Naive thymus-derived CD4-positive, alpha-beta T cell (primary cell): ENCODE data around the gene CHURC1. TPM values are rescaled to one million over a fixed set of nuclear protein-coding genes. Genes with fewer than 3 reads are reported as not detected.

Experiments
- ATAC-seq: fragments of 150-1000 bp; cut with Tn5 transposase; 2 replicates; pipeline ENCODE4 v1.10.0; 2021; ENCODE audit warnings: mild to moderate bottlenecking, moderate library complexity
- CTCF ChIA-PET: fragments of 350-600 bp; sonication (Branson Sonifier 250); formaldehyde crosslinking; loops from one replicate; lab custom pipeline; 2021; ENCODE audit warnings: antibody characterized with exemption; lab: Charles Lee
- POLR2A ChIA-PET: fragments of 350-600 bp; sonication (Branson Sonifier 250); formaldehyde crosslinking; loops from one replicate; lab custom pipeline; 2021; ENCODE audit warnings: antibody characterized with exemption, inconsistent platforms; lab: Charles Lee
- DNase-seq, 9 donors: peaks; one replicate each; pipeline versions ENCODE4 v3.0.0 to v3.0.0-alpha.2; 2020 to 2022; ENCODE audit warnings: mixed read lengths in 1 of 9
- H3K27ac ChIP-seq: one replicate; pipeline ENCODE4 v1.7.0; 2013; ENCODE audit warnings: mild to moderate bottlenecking, low read depth, low read length, moderate library complexity
- H3K27me3 ChIP-seq, 2 donors: one replicate each; pipeline ENCODE4 v1.7.0; 2013; ENCODE audit warnings: low read length in 2 of 2, mild to moderate bottlenecking in 2 of 2, moderate library complexity in 2 of 2; ENCODE audit not compliant: control insufficient read depth in 2 of 2, insufficient read depth in 2 of 2
- H3K36me3 ChIP-seq, 3 experiments: 1 replicate in 2 of 3; 2 replicates in 1 of 3; pipeline ENCODE4 v1.7.0; 2013; ENCODE audit warnings: low read length in 3 of 3, mild to moderate bottlenecking in 3 of 3, moderate library complexity in 1 of 3; ENCODE audit not compliant: insufficient read depth in 3 of 3, control insufficient read depth in 2 of 3
- H3K4me1 ChIP-seq, 2 donors: one replicate each; pipeline ENCODE4 v1.7.0; 2013; ENCODE audit warnings: low read length in 2 of 2, mild to moderate bottlenecking in 2 of 2, moderate library complexity in 1 of 2; ENCODE audit not compliant: control insufficient read depth in 2 of 2, insufficient read depth in 2 of 2
- H3K4me3 ChIP-seq: 2 replicates; pipeline ENCODE4 v1.7.0; 2013; ENCODE audit warnings: mild to moderate bottlenecking, low read length
- H3K9me3 ChIP-seq, 3 experiments: 1 replicate in 2 of 3; 2 replicates in 1 of 3; pipeline ENCODE4 v1.7.0; 2013; ENCODE audit warnings: low read length in 3 of 3; ENCODE audit not compliant: control insufficient read depth in 2 of 3
- H3K27ac Mint-ChIP-seq, 9 donors: one replicate each; pipeline ENCODE4 v1.8.0; 2020 to 2022; ENCODE audit warnings: mixed read lengths in 9 of 9, mild to moderate bottlenecking in 8 of 9, moderate library complexity in 5 of 9, inconsistent platforms in 2 of 9
- H3K27me3 Mint-ChIP-seq, 5 donors: one replicate each; pipeline ENCODE4 v1.8.0; 2021 to 2022; ENCODE audit warnings: mixed read lengths in 5 of 5, mild to moderate bottlenecking in 1 of 5
- H3K36me3 Mint-ChIP-seq, 5 donors: one replicate each; pipeline ENCODE4 v1.8.0; 2020 to 2022; ENCODE audit warnings: mixed read lengths in 5 of 5, mild to moderate bottlenecking in 3 of 5, inconsistent platforms in 1 of 5
- H3K4me1 Mint-ChIP-seq, 7 donors: one replicate each; pipeline ENCODE4 v1.8.0; 2020 to 2022; ENCODE audit warnings: mixed read lengths in 7 of 7, mild to moderate bottlenecking in 3 of 7, inconsistent platforms in 1 of 7
- H3K4me3 Mint-ChIP-seq, 10 donors: one replicate each; pipeline ENCODE4 v1.8.0; 2020 to 2022; ENCODE audit warnings: mild to moderate bottlenecking in 10 of 10, mixed read lengths in 10 of 10, moderate library complexity in 6 of 10, inconsistent platforms in 2 of 10
- H3K9me3 Mint-ChIP-seq, 11 donors: one replicate each; pipeline ENCODE4 v1.8.0; 2020 to 2022; ENCODE audit warnings: mixed read lengths in 11 of 11, mild to moderate bottlenecking in 4 of 11, inconsistent platforms in 1 of 11, moderate library complexity in 1 of 11
- intact Hi-C, 2 donors: fragments of 100-400 bp; cut with micrococcal nuclease; formaldehyde crosslinking; loops; one replicate each; pipeline ENCODE4 v1.15.1; 2023
- polyA plus RNA-seq, 2 donors: library from polyadenylated mRNA; unstranded; fragments of 300-500 nt; fragmentation: Illumina TruSeq; gene quantifications; one replicate each; pipeline ENCODE4 v1.2.3, GENCODE V29; 2021
- total RNA-seq, 6 experiments: library from RNA in 5 of 6; stranded (reverse) in 5 of 6; gene quantifications; 1 replicate in 5 of 6; 2 replicates in 1 of 6; pipeline ENCODE4 v1.2.3 and lab custom pipeline; 2021 to 2026

CHURC1 gene
- total and polyA plus RNA-seq, 7 experiments from 2014 or later = 71.9 to 204 (median 108) TPM

- intact Hi-C loops = loop anchor here in 1 of 2 donors (2.0 kb wide), 1 partner anchor 58 kb away; the partner anchor contains the start of gene RAB15
- Histone ChIP-seq H3K27ac (peak overlapping the region; percentile 99), H3K27me3 (no peaks in the 10 kb centered on the region), H3K4me1 (peaks cover 33 to 41% of the 10 kb centered on the region in 2 donors), H3K36me3 (peaks cover 0 to 4% (median 0%) of the 10 kb centered on the region in 3 experiments), H3K9me3 (no peaks in the 10 kb centered on the region), H3K4me3 (peak overlapping the region; percentile 96)
- H3K4me1 Mint-ChIP-seq = peaks cover 46 to 66% (median 57%) of the 10 kb centered on the region in 7 donors
- peak overlapping the region; percentile 93 to 99 (median 97) for H3K27ac Mint-ChIP-seq
- CTCF ChIA-PET = interaction anchor here (0.9 to 1.6 kb wide), 4 partner anchors 10 to 26 kb away, joined by 3 to 6 read pairs (median 4); no protein-coding TSS in a partner anchor
- peaks cover 0 to 8% (median 0%) of the 10 kb centered on the region in 5 donors for H3K27me3 Mint-ChIP-seq
- H3K9me3 Mint-ChIP-seq = peaks cover 0 to 3% (median 0%) of the 10 kb centered on the region in 11 donors
- no peak for ATAC-seq
- H3K4me3 Mint-ChIP-seq = peak overlapping the region; percentile 87 to 97 (median 92)
- H3K36me3 Mint-ChIP-seq = peaks cover 0 to 27% (median 23%) of the 10 kb centered on the region in 5 donors
- no peak for DNase-seq
- POLR2A ChIA-PET = interaction anchor here (0.6 to 3.3 kb wide), 22 partner anchors 11 to 1593 kb away, joined by 3 to 86 read pairs (median 4); partner anchors contain the start of genes FNTB, GPHN, GPX2 and MAX
These were observed 772 bp downstream of the CHURC1 start for GRCh38 chr14:64915029-64915424.

- ATAC-seq (no peak), DNase-seq (no peak)
- H3K4me3 ChIP-seq = peak overlapping the region; percentile 96
- intact Hi-C loops = loop anchor here in 1 of 2 donors (2.0 kb wide), 1 partner anchor 57 kb away; the partner anchor contains the start of gene RAB15
- CTCF ChIA-PET = interaction anchor here (1.3 to 1.6 kb wide), 2 partner anchors 9 to 24 kb away, joined by 5 to 6 read pairs; no protein-coding TSS in a partner anchor
- peak overlapping the region in 8 of 9 donors; percentile 44 to 99 (median 96) for H3K27ac Mint-ChIP-seq
- POLR2A ChIA-PET = interaction anchor here (0.8 to 3.3 kb wide), 7 partner anchors 11 to 497 kb away, joined by 3 to 86 read pairs (median 16); partner anchors contain the start of genes FNTB and FUT8
- H3K36me3 ChIP-seq = peaks cover 0 to 4% (median 0%) of the 10 kb centered on the region in 3 experiments
- H3K27me3 ChIP-seq = no peaks in the 10 kb centered on the region
- no peaks in the 10 kb centered on the region for H3K9me3 ChIP-seq
- H3K36me3 Mint-ChIP-seq = peaks cover 0 to 34% (median 30%) of the 10 kb centered on the region in 5 donors
- no peak overlapping the region for H3K27ac ChIP-seq
- H3K4me1 Mint-ChIP-seq = peaks cover 53 to 74% (median 64%) of the 10 kb centered on the region in 7 donors
- peaks cover 0 to 5% (median 0%) of the 10 kb centered on the region in 5 donors for H3K27me3 Mint-ChIP-seq
- peaks cover 33 to 41% of the 10 kb centered on the region in 2 donors for H3K4me1 ChIP-seq
- peak overlapping the region; percentile 87 to 97 (median 92) for H3K4me3 Mint-ChIP-seq
- peaks cover 0 to 3% (median 0%) of the 10 kb centered on the region in 11 donors for H3K9me3 Mint-ChIP-seq
These were observed 1.5 kb downstream of the CHURC1 start for GRCh38 chr14:64915797-64916196.

DNA sequence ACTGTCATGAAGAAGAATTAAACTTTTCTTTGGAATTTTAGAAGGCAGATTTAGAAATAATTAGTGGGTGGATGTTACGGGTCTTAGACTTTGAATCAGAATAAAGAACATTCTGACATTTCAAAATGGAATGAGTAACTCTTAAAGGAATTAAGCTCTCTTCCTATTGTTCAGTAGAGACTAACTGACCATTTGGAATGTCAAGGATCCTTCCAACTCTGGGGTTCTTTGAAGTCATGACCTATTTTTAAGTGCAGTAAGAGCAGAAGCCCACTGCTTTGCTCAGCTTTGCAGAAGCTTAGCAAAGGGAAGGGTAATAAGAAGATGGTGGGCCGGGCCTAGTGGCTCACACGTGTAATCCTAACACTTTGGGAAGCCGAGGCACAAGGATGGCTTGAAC is 4.0 kb downstream of the CHURC1 start:
- DNase-seq = no peak
- Histone ChIP-seq H3K4me3 (no peak overlapping the region), H3K36me3 (peaks cover 0 to 4% (median 0%) of the 10 kb centered on the region in 3 experiments), H3K4me1 (peaks cover 42 to 51% of the 10 kb centered on the region in 2 donors), H3K9me3 (no peaks in the 10 kb centered on the region), H3K27ac (peak overlapping the region; percentile 1), H3K27me3 (no peaks in the 10 kb centered on the region)
- ATAC-seq = no peak
- H3K36me3 Mint-ChIP-seq = peaks cover 0 to 46% (median 42%) of the 10 kb centered on the region in 5 donors
- peak overlapping the region in 9 of 10 donors; percentile 49 to 73 (median 60) for H3K4me3 Mint-ChIP-seq
- H3K27me3 Mint-ChIP-seq = peaks cover 0 to 2% (median 0%) of the 10 kb centered on the region in 5 donors
- CTCF ChIA-PET = no interaction called here
- peaks cover 60 to 85% (median 78%) of the 10 kb centered on the region in 7 donors for H3K4me1 Mint-ChIP-seq
- peak overlapping the region in 6 of 9 donors; percentile 24 to 95 (median 62) for H3K27ac Mint-ChIP-seq
- POLR2A ChIA-PET = interaction anchor here (0.6 to 1.4 kb wide), 3 partner anchors 9 to 429 kb away, joined by 3 to 8 read pairs (median 5); no protein-coding TSS in a partner anchor
- peaks cover 0 to 7% (median 0%) of the 10 kb centered on the region in 11 donors for H3K9me3 Mint-ChIP-seq
- intact Hi-C loops = no loop called here

GRCh38 chr14:64919215-64919614 is 5.0 kb downstream of the CHURC1 start:
- intact Hi-C loops = no loop called here
- ChIA-PET CTCF (no interaction called here), POLR2A (interaction anchor here (0.7 to 1.6 kb wide), 3 partner anchors 9 to 66 kb away, joined by 3 to 4 read pairs (median 3); no protein-coding TSS in a partner anchor)
- Histone ChIP-seq H3K36me3 (peaks cover 0 to 8% (median 0%) of the 10 kb centered on the region in 3 experiments), H3K9me3 (no peaks in the 10 kb centered on the region), H3K4me3 (no peak overlapping the region), H3K27me3 (no peaks in the 10 kb centered on the region), H3K4me1 (peaks cover 42 to 47% of the 10 kb centered on the region in 2 donors), H3K27ac (no peak overlapping the region)
- Mint-ChIP-seq H3K27ac (peak overlapping the region in 5 of 9 donors; percentile 42 to 95 (median 75)), H3K27me3 (no peaks in the 10 kb centered on the region), H3K4me3 (peak overlapping the region in 4 of 10 donors; percentile 60 to 71 (median 62)), H3K36me3 (peaks cover 0 to 50% (median 47%) of the 10 kb centered on the region in 5 donors), H3K4me1 (peaks cover 55 to 87% (median 79%) of the 10 kb centered on the region in 7 donors), H3K9me3 (peaks cover 0 to 7% (median 0%) of the 10 kb centered on the region in 11 donors)
- ATAC-seq = no peak
- DNase-seq = no peak

GRCh38 chr14:64919618-64920017 is 5.4 kb downstream of the CHURC1 start:
- H3K27me3 Mint-ChIP-seq = no peaks in the 10 kb centered on the region
- H3K36me3 ChIP-seq = peaks cover 0 to 8% (median 0%) of the 10 kb centered on the region in 3 experiments
- ChIA-PET CTCF (interaction anchor here (0.7 kb wide), 1 partner anchor 240 kb away, joined by 4 read pairs; no protein-coding TSS in a partner anchor), POLR2A (interaction anchor here (0.6 to 1.6 kb wide), 3 partner anchors 10 to 16 kb away, joined by 3 to 4 read pairs (median 3); no protein-coding TSS in a partner anchor)
- H3K9me3 ChIP-seq = no peaks in the 10 kb centered on the region
- DNase-seq (no peak), ATAC-seq (no peak)
- H3K4me1 ChIP-seq = peaks cover 45 to 47% of the 10 kb centered on the region in 2 donors
- no peak overlapping the region for H3K27ac ChIP-seq
- H3K4me3 Mint-ChIP-seq = peak overlapping the region in 5 of 10 donors; percentile 18 to 63 (median 44)
- H3K27me3 ChIP-seq = no peaks in the 10 kb centered on the region
- H3K27ac Mint-ChIP-seq = peak overlapping the region in 4 of 9 donors; percentile 65 to 89 (median 78)
- H3K4me1 Mint-ChIP-seq = peaks cover 57 to 90% (median 82%) of the 10 kb centered on the region in 7 donors
- H3K4me3 ChIP-seq = no peak overlapping the region
- H3K36me3 Mint-ChIP-seq = peaks cover 0 to 50% (median 50%) of the 10 kb centered on the region in 5 donors
- H3K9me3 Mint-ChIP-seq = peaks cover 0 to 7% (median 0%) of the 10 kb centered on the region in 11 donors
- intact Hi-C loops = loop anchor here in 1 of 2 donors (10.0 kb wide), 1 partner anchor 1055 kb away; no protein-coding TSS in a partner anchor

DNA sequence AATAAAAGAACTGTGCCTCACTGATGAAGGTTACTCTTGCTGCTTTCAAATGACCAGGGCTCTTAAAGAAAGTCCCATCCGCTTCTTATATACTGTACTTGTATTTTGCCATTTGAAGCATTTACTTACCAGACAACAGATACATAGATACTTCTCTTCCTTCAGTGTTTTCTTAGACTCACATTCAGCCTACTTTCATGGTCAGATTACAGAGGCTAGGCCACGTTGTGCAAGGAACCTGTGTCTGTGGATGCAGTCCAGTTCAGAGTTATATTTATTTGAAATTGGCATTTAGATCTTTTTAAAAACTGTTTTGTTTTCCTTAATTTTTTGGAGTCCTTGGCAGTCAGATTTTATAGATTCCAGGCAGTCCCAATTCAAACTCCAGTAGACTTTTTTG is 6.2 kb downstream of the CHURC1 start:
- Mint-ChIP-seq H3K36me3 (peaks cover 0 to 53% (median 42%) of the 10 kb centered on the region in 5 donors), H3K4me3 (peak overlapping the region in 7 of 10 donors; percentile 0 to 63 (median 12)), H3K9me3 (peaks cover 0 to 7% (median 0%) of the 10 kb centered on the region in 11 donors), H3K27me3 (no peaks in the 10 kb centered on the region), H3K27ac (peak overlapping the region in 8 of 9 donors; percentile 1 to 89 (median 52)), H3K4me1 (peaks cover 53 to 85% (median 78%) of the 10 kb centered on the region in 7 donors)
- Histone ChIP-seq H3K4me3 (no peak overlapping the region), H3K9me3 (no peaks in the 10 kb centered on the region), H3K4me1 (peaks cover 43 to 47% of the 10 kb centered on the region in 2 donors), H3K27ac (peak overlapping the region; percentile 31), H3K36me3 (peaks cover 0 to 16% (median 0%) of the 10 kb centered on the region in 3 experiments), H3K27me3 (no peaks in the 10 kb centered on the region)
- intact Hi-C loops = loop anchor here in 1 of 2 donors (10.0 kb wide), 1 partner anchor 1056 kb away; no protein-coding TSS in a partner anchor
- ATAC-seq = no peak
- no peak for DNase-seq
- POLR2A ChIA-PET = interaction anchor here (0.8 to 1.0 kb wide), 2 partner anchors 15 to 16 kb away, joined by 4 read pairs; no protein-coding TSS in a partner anchor
- CTCF ChIA-PET = interaction anchor here (0.7 to 1.0 kb wide), 2 partner anchors 97 to 240 kb away, joined by 3 to 4 read pairs; no protein-coding TSS in a partner anchor
